Measurements from ENCODE around the gene FAM180B.

The FAM180B gene

DNA sequence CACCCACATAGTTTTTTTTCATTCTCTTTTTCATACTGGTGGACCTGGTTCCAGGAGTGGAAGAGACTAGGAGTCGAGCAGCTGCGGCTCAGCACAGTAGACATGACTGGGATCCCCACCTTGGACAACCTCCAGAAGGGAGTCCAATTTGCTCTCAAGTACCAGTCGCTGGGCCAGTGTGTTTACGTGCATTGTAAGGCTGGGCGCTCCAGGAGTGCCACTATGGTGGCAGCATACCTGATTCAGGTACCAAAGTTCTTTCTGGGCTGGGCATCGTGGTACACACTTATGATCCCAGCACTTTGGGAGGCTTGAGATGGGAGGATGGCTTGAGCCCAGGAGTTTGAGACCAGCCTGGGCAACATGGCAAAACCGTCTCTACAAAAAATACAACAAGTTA lies 16.8 kb upstream of the FAM180B start:
- DNase-seq (ENCODE audit: low read depth) = no peak

- DNase-seq (ENCODE audit: low read depth) = no peak
Measured at GRCh38 chr11:47570651-47571356, 15.7 kb upstream of the FAM180B start.

DNA sequence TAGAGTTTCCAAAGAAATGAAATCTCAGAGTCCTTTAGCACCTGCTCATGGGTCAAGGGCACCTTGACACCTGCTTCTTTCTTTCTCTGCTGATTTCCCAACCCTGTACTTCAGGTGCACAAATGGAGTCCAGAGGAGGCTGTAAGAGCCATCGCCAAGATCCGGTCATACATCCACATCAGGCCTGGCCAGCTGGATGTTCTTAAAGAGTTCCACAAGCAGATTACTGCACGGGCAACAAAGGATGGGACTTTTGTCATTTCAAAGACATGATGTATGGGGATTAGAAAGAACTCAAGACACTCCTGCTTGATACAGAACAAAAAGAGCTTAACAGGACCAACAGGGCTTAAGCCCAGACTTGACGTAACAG lies 15.1 kb upstream of the FAM180B start:
- DNase-seq (ENCODE audit: low read depth) = no peak

GRCh38 chr11:47571895-47572294 lies 14.6 kb upstream of the FAM180B start:
- DNase-seq (ENCODE audit: low read depth) = no peak

GRCh38 chr11:47572715-47573255 lies 13.7 kb upstream of the FAM180B start:
- no peak for DNase-seq (ENCODE audit: low read depth)

DNA sequence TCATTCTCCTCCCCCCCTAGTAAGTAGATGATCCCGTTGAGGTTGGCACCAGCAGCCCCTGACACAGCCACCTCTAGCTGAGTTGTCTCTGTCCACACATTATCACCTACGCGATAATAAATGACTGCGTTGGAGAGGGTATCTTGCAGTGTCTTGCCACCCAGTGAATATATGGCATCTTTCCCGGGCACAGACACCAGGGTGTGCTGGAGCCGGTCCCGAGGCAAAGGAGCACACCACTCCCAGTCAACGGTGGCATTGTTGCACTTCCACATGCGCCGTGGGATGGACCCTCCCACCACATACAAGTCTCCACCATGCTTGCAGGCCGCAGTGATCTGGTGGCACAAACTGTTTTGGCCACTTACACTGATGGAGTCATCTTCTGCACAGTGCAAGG lies 13.2 kb upstream of the FAM180B start:
- no peak for DNase-seq (ENCODE audit: low read depth)

- no peak for DNase-seq (ENCODE audit: low read depth)
Measured at GRCh38 chr11:47577460-47578041, 8.9 kb upstream of the FAM180B start.

- peak; percentile 81 for DNase-seq (ENCODE audit: low read depth)
Measured at GRCh38 chr11:47578524-47579494, 7.7 kb upstream of the FAM180B start, which contains the start of the genes KBTBD4 and NDUFS3. KBTBD4 (minus strand) TSS chr11:47578970; CDS start chr11:47578951, 19 bp downstream. NDUFS3 (plus strand) TSS chr11:47579074; CDS start chr11:47579092, 18 bp downstream.

- DNase-seq (ENCODE audit: low read depth) = no peak
Measured at GRCh38 chr11:47583844-47584243, 2.6 kb upstream of the FAM180B start.

GRCh38 chr11:47587039-47587716 lies 700 bp downstream of the FAM180B start:
- DNase-seq (ENCODE audit: low read depth) = no peak

- no peak for DNase-seq (ENCODE audit: low read depth)
Measured at GRCh38 chr11:47587723-47588326, 1.3 kb downstream of the FAM180B start.

GRCh38 chr11:47589118-47589517 lies 2.6 kb downstream of the FAM180B start:
- no peak for DNase-seq (ENCODE audit: low read depth)

- no peak for DNase-seq (ENCODE audit: low read depth)
Measured at GRCh38 chr11:47589584-47589976, 3.1 kb downstream of the FAM180B start.

- no peak for DNase-seq (ENCODE audit: low read depth)
Measured at GRCh38 chr11:47589977-47590861, 3.7 kb downstream of the FAM180B start.

DNA sequence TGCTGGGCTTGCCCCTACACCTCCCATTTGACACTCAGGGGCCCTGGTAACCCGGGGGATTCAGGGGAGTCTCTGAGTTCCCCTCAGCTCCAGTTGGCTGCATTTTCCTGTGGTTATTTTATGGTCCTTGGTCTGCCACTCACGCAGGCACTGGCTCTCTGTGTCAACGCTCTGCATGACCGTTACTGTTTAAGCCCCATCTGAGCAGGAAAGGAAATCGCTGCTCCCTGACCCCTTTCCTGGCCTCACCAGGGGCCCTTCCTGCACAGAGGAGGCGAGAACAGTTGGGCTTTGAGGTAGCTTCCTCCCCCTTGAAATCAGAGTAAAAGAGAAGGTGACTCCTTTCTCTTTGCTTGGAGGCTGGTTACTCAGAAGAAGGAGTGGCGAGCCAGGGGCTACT lies 5.3 kb downstream of the FAM180B start:
- DNase-seq (ENCODE audit: low read depth) = no peak

DNA sequence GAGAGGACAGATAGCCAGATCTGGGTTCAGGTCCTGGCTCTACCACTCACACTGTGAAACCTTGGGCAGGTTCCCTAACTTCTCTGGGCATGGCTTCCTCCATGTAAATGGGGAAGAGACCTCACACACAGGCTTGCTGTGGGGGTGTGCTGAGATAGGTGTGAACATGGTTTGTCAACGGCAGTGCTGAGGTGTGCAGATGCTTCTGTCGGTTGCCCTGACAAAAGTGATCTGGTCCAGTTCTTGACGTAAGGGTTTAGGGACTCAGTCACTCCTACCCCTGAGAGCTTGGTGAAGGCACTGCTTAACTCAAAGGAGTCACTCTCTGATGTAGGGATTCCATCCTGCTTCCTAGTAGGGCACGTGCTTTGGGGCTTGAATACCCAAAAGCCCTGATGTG lies 5.8 kb downstream of the FAM180B start:
- DNase-seq (ENCODE audit: low read depth) = no peak

- no peak for DNase-seq (ENCODE audit: low read depth)
Measured at GRCh38 chr11:47592970-47593369, 6.5 kb downstream of the FAM180B start.

DNA sequence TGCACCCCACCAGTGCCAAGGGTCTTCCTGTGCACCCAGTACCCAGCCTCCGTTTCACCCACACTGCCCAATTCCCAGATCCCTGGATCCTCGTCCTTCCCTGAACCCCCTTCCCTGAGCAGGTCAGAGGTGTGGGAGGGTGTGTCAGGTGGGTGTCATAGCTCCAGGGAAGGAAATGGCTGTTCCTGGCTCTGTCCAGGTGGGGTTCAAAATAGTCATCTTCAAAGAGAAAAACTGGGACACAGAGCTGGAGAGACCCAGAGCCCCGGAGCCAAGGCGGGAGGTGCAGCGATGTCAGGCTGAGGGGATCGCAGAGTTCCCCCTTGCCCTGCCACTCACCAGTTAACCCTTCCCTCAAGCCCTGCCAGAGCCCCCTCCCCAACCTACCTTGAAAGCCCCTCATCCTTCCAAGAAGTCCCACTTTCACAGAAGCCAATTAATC lies 7.0 kb downstream of the FAM180B start:
- DNase-seq (ENCODE audit: low read depth) = no peak

- no peak for DNase-seq (ENCODE audit: low read depth)
Measured at GRCh38 chr11:47593934-47594855, 7.7 kb downstream of the FAM180B start, which contains the start of gene C1QTNF4. C1QTNF4 (minus strand) TSS chr11:47594411; CDS start chr11:47590810, 3,601 bp downstream.

Data from activated T-helper 9 cell treated with anti-CD3 and anti-CD28 coated beads, Interleukin-2, amount 50 U/mL, for 16 hours (primary cell).